G401 (cell line): ENCODE measurements around the gene RNF214. TPM values are rescaled to one million over a fixed set of nuclear protein-coding genes. Genes with fewer than 3 reads are reported as not detected.
"Not testable (repeated sequence)": the region's sequence is repeated elsewhere in the genome, so short reads cannot be mapped to it uniquely, and the experiment has no call there.

Experiments
- DNase-seq: peaks from one replicate; pipeline ENCODE4 v3.0.0-alpha.2; 2015; ENCODE audit warnings: low spot score
- in situ Hi-C: cut with HindIII; loops from 2 replicates; pipeline ENCODE4 v1.10.0; 2016; ENCODE audit warnings: low sequenced_read_pairs, mixed read lengths
- total RNA-seq: library from RNA; depleted of rRNA; stranded (reverse); fragments of >200 nt; shearing (Covaris generic); gene quantifications from 2 replicates; pipeline ENCODE4 v1.2.3, GENCODE V29; 2014

Gene RNF214
- total RNA-seq, 1 experiment from 2014 or later = 5.5 TPM

- DNase-seq = no peak
- in situ Hi-C loops = no loop called here
These were observed 37.4 kb downstream of the RNF214 start for GRCh38 chr11:117269856-117270255.

DNA sequence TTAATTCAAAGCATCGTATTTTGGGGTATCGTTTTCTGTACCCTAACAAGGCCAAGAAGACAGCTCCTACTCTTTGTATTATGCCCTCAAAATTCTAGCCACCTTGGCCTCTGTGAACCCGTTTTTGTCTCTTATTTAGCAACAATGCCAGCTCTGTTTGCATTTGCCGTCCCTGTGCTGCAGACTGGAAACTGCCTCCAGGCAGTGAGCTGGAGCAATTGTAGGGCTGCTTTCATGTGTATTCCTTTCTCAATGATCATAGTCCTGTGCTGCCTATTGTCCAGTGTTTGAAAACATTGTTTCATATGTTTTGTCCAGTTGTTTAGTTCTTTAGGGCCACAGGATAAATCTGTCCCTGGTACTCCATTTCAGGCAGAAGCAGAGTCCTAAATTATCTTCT, 38.7 kb downstream of the RNF214 start:
- in situ Hi-C loops = no loop called here
- no peak for DNase-seq

DNA sequence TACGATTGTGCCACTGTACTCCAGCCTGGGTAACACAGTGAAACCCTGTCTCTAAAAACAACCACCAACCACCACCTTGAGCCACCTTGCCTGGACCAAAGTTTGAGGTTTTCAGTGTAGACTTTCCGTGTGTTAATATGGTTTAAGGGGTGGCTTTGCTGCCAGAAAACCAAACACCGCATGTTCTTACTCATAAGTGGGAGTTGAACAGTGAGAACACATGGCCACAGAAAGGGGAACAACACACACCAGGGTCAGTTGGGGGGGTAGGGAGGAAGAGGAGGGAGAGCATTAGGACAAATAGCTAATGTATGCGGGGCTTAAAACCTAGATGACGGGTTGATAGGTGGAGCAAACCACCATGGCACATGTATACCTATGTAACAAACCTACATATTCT, 39.7 kb downstream of the RNF214 start:
- in situ Hi-C loops, DNase-seq: not testable (repeated sequence)

DNA sequence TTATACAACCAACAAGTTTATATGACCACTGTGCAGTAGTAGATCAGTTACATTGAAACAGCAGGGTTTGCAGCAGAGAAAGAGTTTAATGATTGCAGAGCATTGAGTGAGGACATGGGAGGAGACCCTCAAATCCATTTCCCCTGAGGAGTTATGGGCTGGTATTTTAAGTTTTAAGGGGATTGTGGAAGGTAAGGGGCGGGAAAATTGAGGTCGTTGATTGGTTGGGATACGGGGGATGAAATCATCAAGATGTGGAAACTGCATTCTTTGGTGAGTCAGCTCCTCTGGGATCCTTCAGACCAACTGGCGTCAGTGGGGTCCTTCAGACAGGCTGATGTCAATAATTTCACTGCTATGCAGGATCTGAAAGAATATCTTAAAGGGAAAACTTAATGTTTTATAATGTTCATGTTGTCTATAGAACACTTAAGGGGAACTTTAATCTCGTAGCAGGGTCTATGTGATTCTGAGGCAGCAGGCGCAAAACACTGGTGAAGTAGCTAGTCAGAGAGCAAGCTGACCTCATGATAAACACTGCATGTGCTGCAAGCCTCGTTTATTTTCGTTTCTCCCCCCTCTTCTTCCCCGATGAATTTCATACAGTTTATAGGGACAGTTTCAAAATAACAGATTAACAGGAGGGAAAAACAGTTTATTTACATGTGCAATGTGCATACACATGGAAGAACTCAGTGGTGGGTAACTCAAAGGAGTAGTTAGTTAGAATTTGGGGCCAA, 41.2 kb downstream of the RNF214 start:
- in situ Hi-C loops = no loop called here
- no peak for DNase-seq

- in situ Hi-C loops = no loop called here
- DNase-seq = no peak
These were observed 45.9 kb downstream of the RNF214 start for GRCh38 chr11:117278347-117278746.

DNA sequence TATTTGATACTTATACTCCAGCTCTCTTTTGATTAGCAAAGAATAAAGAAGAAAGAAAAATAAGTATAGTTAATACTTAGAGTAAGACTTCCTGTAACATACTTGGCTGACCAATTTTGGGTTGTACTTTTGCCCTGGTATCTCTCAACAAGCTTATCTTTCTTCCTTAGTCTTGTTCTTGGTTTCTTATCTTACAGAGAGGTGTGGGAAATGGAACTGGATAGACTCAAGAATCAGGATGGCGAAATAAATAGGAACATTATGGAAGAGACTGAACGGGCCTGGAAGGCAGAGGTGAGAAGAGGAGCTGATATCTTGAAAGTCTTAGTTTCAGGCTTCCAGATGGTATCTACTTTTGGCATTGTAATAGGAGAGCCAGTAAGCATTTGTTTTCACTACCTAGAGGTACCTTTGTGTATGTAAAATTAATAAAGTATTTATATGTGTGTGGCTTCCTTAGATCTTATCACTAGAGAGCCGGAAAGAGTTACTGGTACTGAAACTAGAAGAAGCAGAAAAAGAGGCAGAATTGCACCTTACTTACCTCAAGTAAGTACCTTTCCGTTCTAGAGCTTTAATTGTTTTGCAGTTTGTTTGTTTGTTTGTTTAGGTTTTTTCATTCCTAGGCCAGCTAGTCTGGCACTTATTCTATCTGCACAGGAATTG, 47.4 kb downstream of the RNF214 start:
- DNase-seq = no peak
- in situ Hi-C loops = no loop called here

DNA sequence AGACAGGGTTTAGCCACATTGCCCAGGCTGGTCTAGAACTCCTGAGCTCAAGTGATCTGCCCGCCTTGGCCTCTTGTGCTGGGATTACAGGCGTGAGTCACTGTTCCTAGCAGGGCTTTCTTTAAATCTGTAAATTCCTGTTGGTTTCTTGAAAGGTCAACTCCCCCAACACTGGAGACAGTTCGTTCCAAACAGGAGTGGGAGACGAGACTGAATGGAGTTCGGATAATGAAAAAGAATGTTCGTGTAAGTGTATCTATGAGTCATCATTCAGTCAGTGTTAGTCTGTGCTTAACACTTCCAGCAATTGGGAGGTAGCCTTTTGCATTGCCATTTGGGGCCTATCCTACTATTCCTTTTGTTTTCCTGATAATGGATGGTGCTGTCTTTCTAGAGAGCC, 48.7 kb downstream of the RNF214 start:
- in situ Hi-C loops = no loop called here
- DNase-seq = no peak

DNA sequence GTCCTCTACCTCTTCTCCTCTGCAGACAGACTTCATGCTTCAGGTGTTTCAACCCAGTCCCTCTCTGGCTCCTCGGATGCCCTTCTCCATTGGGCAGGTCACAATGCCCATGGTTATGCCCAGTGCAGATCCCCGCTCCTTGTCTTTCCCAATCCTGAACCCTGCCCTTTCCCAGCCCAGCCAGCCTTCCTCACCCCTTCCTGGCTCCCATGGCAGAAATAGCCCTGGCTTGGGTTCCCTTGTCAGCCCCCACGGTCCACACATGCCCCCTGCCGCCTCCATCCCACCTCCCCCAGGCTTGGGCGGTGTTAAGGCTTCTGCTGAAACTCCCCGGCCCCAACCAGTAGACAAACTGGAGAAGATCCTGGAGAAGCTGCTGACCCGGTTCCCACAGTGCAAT, 49.4 kb downstream of the RNF214 start:
- in situ Hi-C loops = no loop called here

GRCh38 chr11:117282956-117283355, 50.5 kb downstream of the RNF214 start:
- in situ Hi-C loops = no loop called here
- no peak for DNase-seq

More for the DNA sequence above, 49.4 kb downstream of the RNF214 start:
- no peak for DNase-seq

DNA sequence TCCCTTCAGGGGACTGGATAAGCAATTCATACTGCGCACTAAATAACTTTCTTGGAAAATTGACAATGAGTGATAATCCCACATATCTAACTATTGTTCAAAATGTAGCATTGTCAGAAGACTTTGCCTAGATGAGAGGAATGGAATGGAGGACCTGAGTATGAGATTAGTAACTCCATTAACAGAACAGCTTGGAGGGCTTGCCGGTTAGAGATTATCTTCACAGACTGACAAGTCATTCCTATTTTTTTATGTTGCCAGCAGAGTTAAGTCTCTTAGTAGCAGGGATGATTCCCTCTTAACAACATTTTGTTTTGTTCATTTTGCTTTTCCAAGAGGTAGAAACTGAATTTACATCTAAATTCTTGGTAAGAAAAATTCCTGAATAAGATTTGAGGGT, 51.6 kb downstream of the RNF214 start:
- no peak for DNase-seq
- in situ Hi-C loops = no loop called here

GRCh38 chr11:117286588-117286987, 54.1 kb downstream of the RNF214 start:
- in situ Hi-C loops = no loop called here
- DNase-seq = no peak

DNA sequence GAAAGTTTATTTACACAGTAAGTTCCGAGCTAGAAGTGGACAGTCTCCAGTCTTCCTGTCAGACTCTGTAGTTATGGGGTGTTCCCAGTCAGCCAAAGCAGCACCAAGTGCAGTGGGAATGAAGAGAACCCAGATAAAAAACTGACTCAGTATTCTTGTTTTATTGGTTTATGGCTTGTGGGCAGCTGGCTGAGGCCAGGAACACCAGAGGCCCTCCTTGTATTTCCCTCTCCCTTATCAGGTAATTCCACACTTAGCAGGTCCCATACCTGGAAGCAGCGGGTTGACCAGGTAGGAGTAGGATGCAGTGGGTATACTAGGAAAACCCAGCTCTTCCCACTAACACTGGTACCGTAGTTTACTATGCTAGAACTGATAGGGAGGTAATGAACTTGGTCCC, 55.2 kb downstream of the RNF214 start:
- no peak for DNase-seq
- in situ Hi-C loops = no loop called here

GRCh38 chr11:117289795-117290194, 57.3 kb downstream of the RNF214 start:
- in situ Hi-C loops = no loop called here
- no peak for DNase-seq

DNA sequence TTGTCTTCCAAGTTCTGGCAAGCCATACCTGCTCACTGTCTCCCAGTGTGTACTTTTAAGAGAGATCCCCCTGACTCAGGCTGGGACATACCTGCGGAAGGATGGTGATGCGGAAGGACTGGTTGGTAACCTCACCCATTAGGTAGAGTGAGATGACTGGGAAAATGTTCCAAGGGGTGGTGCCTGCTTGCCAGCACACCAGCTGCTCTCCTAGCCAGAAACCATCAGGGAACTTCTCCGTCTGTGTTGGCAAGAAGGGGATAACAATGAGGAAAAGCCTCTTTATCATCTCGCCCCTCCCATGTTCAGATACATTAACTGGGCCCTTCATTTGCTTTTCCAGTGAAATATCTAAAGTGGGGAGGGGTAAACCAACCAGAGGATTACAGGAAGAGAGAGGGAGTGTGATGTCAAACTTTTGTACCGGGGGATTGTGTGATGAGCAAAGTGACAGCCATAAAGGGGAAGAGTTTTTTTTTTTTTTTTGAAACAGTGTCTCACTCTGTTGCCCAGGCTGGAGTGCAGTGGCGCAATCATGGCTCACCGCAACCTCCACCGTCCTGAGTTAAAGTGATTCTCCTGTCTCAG, 58.4 kb downstream of the RNF214 start, which contains the start of gene BACE1-AS:
BACE1-AS (plus strand) TSS at position 538 of the 588 bp plus-strand sequence.
- in situ Hi-C loops = no loop called here
- peak; percentile 57 for DNase-seq

GRCh38 chr11:117292616-117293015, 60.1 kb downstream of the RNF214 start:
- in situ Hi-C loops = no loop called here
- DNase-seq = no peak

DNA sequence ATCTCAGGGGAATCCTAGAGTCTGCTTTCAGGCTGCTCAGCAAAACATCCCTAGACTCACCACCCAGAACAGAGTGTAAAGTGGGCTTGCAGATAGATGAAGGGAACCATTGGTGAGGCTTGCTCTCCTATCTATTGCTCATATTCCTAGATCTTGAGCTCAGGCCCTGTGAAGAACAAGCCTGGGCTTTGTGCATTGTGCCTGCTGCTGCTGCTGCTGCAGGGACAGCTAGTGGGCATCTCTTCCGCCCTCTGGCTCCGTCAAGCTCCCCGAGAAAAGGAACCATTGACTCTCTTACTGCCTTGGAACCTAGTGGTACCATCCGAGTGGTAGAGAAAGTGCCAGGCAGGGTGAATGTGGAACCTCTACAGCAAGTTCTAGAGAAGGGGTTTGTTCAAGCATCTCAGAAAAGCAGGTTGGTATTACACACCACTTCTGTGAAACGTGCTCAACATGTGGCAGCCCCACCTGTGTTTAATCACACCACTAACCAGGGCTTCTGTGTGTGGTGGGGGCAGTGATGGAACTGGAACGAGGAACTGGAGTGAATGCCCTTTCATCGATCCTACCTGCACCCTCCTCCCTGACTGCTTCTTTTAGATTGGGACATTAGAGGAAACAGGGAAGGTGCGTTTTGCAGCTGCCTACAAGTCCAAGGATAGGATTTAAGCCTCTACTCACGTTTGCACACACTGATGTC, 63.1 kb downstream of the RNF214 start:
- no peak for DNase-seq
- in situ Hi-C loops = no loop called here

DNA sequence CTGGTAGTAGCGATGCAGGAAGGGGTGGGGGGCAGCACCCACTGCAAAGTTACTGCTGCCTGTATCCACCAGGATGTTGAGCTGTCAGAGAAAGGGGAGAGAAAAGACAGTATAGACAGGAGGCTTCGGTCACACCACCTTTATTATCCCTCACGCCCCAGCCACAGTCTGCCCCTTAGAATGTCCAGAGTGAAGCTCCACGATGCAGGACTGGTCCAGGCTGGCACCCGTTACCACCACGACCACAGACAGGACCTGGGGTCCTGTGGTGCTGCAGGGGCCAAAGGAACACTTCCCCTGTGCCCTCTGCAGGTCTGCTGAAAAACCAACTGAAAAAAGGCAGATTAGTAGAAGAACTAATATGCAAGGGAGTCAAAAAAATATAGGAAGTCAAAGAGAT, 64.4 kb downstream of the RNF214 start:
- in situ Hi-C loops = no loop called here
- no peak for DNase-seq

DNA sequence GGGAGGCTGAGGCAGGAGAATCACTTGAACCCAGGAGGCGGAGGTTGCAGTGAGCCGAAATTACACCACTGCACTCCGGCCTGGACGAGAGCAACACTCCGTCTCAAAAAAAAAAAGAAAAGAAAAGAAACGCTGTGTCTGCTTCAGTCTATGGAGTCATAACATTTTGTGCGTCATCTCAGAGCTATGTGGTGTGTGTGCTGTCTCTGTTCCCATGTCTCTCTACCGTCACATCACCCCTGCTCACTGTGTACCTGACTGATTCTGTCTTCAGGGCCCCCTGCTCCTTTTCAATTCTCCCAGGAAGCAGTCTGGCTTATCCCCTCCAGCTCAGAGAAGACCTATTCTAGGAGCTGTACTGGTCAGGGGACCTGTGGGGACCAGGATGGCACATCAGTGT, 65.7 kb downstream of the RNF214 start:
- DNase-seq = no peak
- in situ Hi-C loops = no loop called here

- in situ Hi-C loops = no loop called here
- no peak for DNase-seq
These were observed 67.1 kb downstream of the RNF214 start for GRCh38 chr11:117299351-117300282.
